GM23248 (cell line): ENCODE results near the gene FRMD1.

ENCODE experiments used
- EZH2 ChIP-seq: fragments of 200-600 bp; sonication (generic); IDR thresholded peaks from 2 replicates; pipeline ENCODE4 v1.6.1; 2018; ENCODE audit warnings: antibody characterized with exemption, mild to moderate bottlenecking; ENCODE audit not compliant: insufficient read depth, poor library complexity, severe bottlenecking
- EZH2phosphoT487 ChIP-seq: fragments of 200-600 bp; sonication (generic); IDR thresholded peaks from 2 replicates; pipeline ENCODE4 v1.6.1; 2018; ENCODE audit warnings: antibody characterized with exemption, moderate library complexity, mild to moderate bottlenecking, low read depth; ENCODE audit not compliant: insufficient read depth

DNA sequence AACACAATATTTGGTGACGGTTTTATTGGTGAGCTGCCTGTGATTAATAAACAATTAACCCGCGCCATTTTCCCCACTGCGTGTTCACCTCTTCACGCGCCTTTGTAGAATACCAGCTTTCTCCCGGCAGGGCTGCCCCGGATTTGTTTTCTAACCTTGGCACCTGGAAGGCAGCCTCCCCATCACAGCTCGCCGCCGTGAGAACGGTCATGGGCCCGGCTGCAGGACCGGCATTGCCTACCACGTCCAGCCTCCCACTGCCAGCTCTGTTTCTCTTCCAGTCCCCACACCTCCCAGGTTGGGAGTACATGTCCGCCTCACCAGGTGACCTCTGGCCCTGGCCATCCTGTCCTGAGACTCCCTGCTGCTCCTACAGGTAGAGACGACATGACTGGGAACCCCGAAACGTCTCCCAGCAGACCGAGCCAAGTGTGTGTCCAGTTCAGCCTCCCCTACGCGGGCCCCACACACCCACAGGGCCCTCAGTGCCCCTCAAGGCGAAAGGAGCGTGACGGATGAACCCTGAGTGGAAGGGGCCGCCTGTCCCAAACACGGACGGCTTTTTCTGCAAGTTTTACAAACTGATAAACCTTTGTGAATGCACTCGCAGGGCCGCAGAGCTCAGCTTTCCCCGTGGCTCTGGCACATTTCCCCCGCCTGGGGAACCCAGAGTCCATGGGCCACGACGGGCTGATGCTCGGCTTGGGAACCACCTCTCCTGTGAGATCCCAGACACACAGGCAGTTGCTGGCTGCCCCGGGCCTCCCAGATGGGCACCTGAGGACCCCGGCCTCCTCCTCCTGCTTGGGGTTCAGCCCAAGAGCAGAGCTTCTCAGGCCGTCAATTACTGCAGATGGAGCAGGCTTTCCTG lies 25.7 kb downstream of the FRMD1 start:
- no peak for TF ChIP-seq EZH2
- no peak for TF ChIP-seq EZH2phosphoT487
